ENCODE measurements around the gene GLS.

DNA sequence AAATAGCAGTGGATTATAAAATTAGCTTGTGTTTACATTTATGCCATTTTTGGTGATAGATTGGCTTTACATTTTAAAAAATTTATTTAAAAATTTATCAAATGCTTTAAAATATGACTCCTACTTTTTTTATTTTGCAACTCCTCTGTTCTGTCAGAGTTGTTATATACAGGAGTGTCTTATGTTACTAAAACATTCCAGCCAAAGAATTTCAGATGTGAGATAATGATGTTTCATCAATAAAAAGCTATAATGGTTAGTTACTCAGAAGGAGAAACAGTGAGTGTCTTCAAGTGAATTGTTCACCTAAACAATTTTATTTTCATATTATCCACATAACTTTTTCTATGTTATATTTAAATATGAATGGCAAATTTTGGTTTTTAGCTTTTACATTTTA is 52.7 kb downstream of the GLS start:
- TF ChIP-seq, protein P1, sequence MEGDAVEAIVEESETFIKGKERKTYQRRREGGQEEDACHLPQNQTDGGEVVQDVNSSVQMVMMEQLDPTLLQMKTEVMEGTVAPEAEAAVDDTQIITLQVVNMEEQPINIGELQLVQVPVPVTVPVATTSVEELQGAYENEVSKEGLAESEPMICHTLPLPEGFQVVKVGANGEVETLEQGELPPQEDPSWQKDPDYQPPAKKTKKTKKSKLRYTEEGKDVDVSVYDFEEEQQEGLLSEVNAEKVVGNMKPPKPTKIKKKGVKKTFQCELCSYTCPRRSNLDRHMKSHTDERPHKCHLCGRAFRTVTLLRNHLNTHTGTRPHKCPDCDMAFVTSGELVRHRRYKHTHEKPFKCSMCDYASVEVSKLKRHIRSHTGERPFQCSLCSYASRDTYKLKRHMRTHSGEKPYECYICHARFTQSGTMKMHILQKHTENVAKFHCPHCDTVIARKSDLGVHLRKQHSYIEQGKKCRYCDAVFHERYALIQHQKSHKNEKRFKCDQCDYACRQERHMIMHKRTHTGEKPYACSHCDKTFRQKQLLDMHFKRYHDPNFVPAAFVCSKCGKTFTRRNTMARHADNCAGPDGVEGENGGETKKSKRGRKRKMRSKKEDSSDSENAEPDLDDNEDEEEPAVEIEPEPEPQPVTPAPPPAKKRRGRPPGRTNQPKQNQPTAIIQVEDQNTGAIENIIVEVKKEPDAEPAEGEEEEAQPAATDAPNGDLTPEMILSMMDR (IDR thresholded peaks at IDR 0.05): no peak
- TF ChIP-seq POLR2A (IDR thresholded peaks at IDR 0.05) (no peak), EP300 (IDR thresholded peaks at IDR 0.05) (no peak)
